Measurements from ENCODE around the gene NGF.
"Not testable (repeated sequence)": the region's sequence is repeated elsewhere in the genome, so short reads cannot be mapped to it uniquely, and the experiment has no call there.

The NGF gene

GRCh38 chr1:115337633-115338456 lies at the start of gene NGF:
Gene NGF (minus strand): TSS chr1:115338249. CDS start chr1:115286795, 51,454 bp downstream.
- peak; percentile 73 for DNase-seq (ENCODE audit: low read depth)
- peak within 1 kb of the TSS; percentile 76 for H3K4me3 ChIP-seq (ENCODE audit: control insufficient read depth, low read depth, low read length)

GRCh38 chr1:115383455-115383854 lies 45.4 kb upstream of the NGF start:
- DNase-seq (ENCODE audit: low read depth) = not testable (repeated sequence)

More at GRCh38 chr1:115337633-115338456, at the start of gene NGF:
- TF ChIP-seq CTCF (conservative IDR thresholded peaks at IDR 0.05; ENCODE audit: control insufficient read depth, insufficient read depth, low read depth, low read length) = no peak

GRCh38 chr1:115379943-115380342 lies 41.9 kb upstream of the NGF start:
- no peak for DNase-seq (ENCODE audit: low read depth)
- H3K4me3 ChIP-seq (ENCODE audit: control insufficient read depth, low read depth, low read length) = no peak overlapping the region
- TF ChIP-seq CTCF (conservative IDR thresholded peaks at IDR 0.05; ENCODE audit: control insufficient read depth, insufficient read depth, low read depth, low read length) = no peak

More at GRCh38 chr1:115383455-115383854, 45.4 kb upstream of the NGF start:
- not testable (repeated sequence) for H3K4me3 ChIP-seq (ENCODE audit: control insufficient read depth, low read depth, low read length)

- H3K4me3 ChIP-seq (ENCODE audit: control insufficient read depth, low read depth, low read length) = no peak overlapping the region
- peak; percentile 43 for DNase-seq (ENCODE audit: low read depth)
- no peak for TF ChIP-seq CTCF (conservative IDR thresholded peaks at IDR 0.05; ENCODE audit: control insufficient read depth, insufficient read depth, low read depth, low read length)
Measured at GRCh38 chr1:115377411-115377810, 39.4 kb upstream of the NGF start.

- H3K4me3 ChIP-seq (ENCODE audit: control insufficient read depth, low read depth, low read length) = no peak overlapping the region
- no peak for TF ChIP-seq CTCF (conservative IDR thresholded peaks at IDR 0.05; ENCODE audit: control insufficient read depth, insufficient read depth, low read depth, low read length)
- no peak for DNase-seq (ENCODE audit: low read depth)
Measured at GRCh38 chr1:115374598-115374997, 36.5 kb upstream of the NGF start.

GRCh38 chr1:115373305-115373704 lies 35.3 kb upstream of the NGF start:
- peak; percentile 97 for DNase-seq (ENCODE audit: low read depth)
- no peak for TF ChIP-seq CTCF (conservative IDR thresholded peaks at IDR 0.05; ENCODE audit: control insufficient read depth, insufficient read depth, low read depth, low read length)
- no peak overlapping the region for H3K4me3 ChIP-seq (ENCODE audit: control insufficient read depth, low read depth, low read length)

GRCh38 chr1:115365738-115366137 lies 27.7 kb upstream of the NGF start:
- TF ChIP-seq CTCF (conservative IDR thresholded peaks at IDR 0.05; ENCODE audit: control insufficient read depth, insufficient read depth, low read depth, low read length) = no peak
- DNase-seq (ENCODE audit: low read depth) = no peak
- H3K4me3 ChIP-seq (ENCODE audit: control insufficient read depth, low read depth, low read length) = no peak overlapping the region
